MM.1S (cell line): ENCODE results near the gene RRN3.
"Not testable (repeated sequence)": the region's sequence is repeated elsewhere in the genome, so short reads cannot be mapped to it uniquely, and the experiment has no call there.

ENCODE experiments used
- DNase-seq: peaks from one replicate; pipeline ENCODE4 v3.0.0-alpha.2; 2015
- H2AFZ ChIP-seq: fragments of 300-600 bp; sonication (generic); 2 replicates; pipeline ENCODE4 v1.6.0; 2016; ENCODE audit warnings: antibody characterized with exemption, low read length
- H3F3A ChIP-seq: fragments of 300-600 bp; sonication (generic); 2 replicates; pipeline ENCODE4 v1.6.1; 2016; ENCODE audit warnings: mild to moderate bottlenecking, antibody characterized with exemption, low read length, moderate library complexity, mixed read lengths; ENCODE audit not compliant: insufficient read depth
- H3K27ac ChIP-seq: fragments of 300-600 bp; sonication (generic); 2 replicates; pipeline ENCODE4 v1.5.1; 2016; ENCODE audit warnings: mild to moderate bottlenecking, low read length
- H3K27me3 ChIP-seq: fragments of 300-600 bp; sonication (generic); replicated peaks from 2 replicates; pipeline ENCODE4 v1.6.0; 2016; ENCODE audit warnings: low read length; ENCODE audit not compliant: insufficient read depth
- H3K36me3 ChIP-seq: fragments of 300-600 bp; sonication (generic); replicated peaks from 2 replicates; pipeline ENCODE4 v1.6.1; 2016; ENCODE audit warnings: mild to moderate bottlenecking, low read length, mixed read lengths; ENCODE audit not compliant: insufficient read depth
- H3K4me1 ChIP-seq: fragments of 300-600 bp; sonication (generic); 2 replicates; pipeline ENCODE4 v1.6.1; 2016; ENCODE audit warnings: low read length, mixed read lengths
- H3K4me2 ChIP-seq: fragments of 300-600 bp; sonication (generic); 2 replicates; pipeline ENCODE4 v1.6.0; 2016; ENCODE audit warnings: low read depth, low read length
- H3K4me3 ChIP-seq: fragments of 300-600 bp; sonication (generic); 2 replicates; pipeline ENCODE4 v1.5.1; 2016; ENCODE audit warnings: low read length, mixed read lengths
- H3K79me2 ChIP-seq: fragments of 300-600 bp; sonication (generic); 2 replicates; pipeline ENCODE4 v1.6.1; 2016; ENCODE audit warnings: mixed run types, low read length, mixed read lengths
- H3K9ac ChIP-seq: fragments of 300-600 bp; sonication (generic); 2 replicates; pipeline ENCODE4 v1.6.1; 2016; ENCODE audit warnings: low read length, mixed read lengths
- H3K9me2 ChIP-seq: fragments of 300-600 bp; sonication (generic); replicated peaks from 2 replicates; pipeline ENCODE4 v1.6.1; 2016; ENCODE audit warnings: mild to moderate bottlenecking, low read length, mixed read lengths; ENCODE audit not compliant: insufficient read depth
- H3K9me3 ChIP-seq: fragments of 300-600 bp; sonication (generic); replicated peaks from 2 replicates; pipeline ENCODE4 v1.6.1; 2016; ENCODE audit warnings: mild to moderate bottlenecking, low read length, mixed read lengths; ENCODE audit not compliant: insufficient read depth
- H4K20me1 ChIP-seq: fragments of 300-600 bp; sonication (generic); 2 replicates; pipeline ENCODE4 v1.6.1; 2016; ENCODE audit warnings: mild to moderate bottlenecking, low read length, moderate library complexity, mixed read lengths; ENCODE audit not compliant: insufficient read depth
- EZH2 ChIP-seq: fragments of 300-600 bp; sonication (generic); optimal IDR thresholded peaks from 2 replicates; pipeline ENCODE3; 2017; ENCODE audit warnings: low read depth, mild to moderate bottlenecking, antibody characterized with exemption, low read length, mixed read lengths
- EZH2phosphoT487 ChIP-seq: fragments of 300-600 bp; sonication (generic); IDR thresholded peaks from 2 replicates; pipeline ENCODE4 v1.6.1; 2018; ENCODE audit warnings: antibody characterized with exemption, low read length
- TF ChIP-seq, protein P1 (sequence below): fragments of 300-600 bp; sonication (generic); IDR thresholded peaks from 2 replicates; pipeline ENCODE4 v1.5.1; 2016; ENCODE audit warnings: antibody characterized with exemption, low read length, mixed read lengths

The RRN3 gene

GRCh38 chr16:15031586-15031985 is 62.5 kb downstream of the RRN3 start:
- Histone ChIP-seq H3K4me1 (no peaks in the 10 kb centered on the region), H3K9ac (no peak overlapping the region), H3K27me3 (no peaks in the 10 kb centered on the region), H3K79me2 (peaks cover 7% of the 10 kb centered on the region), H4K20me1 (no peaks in the 10 kb centered on the region), H2AFZ (no peak overlapping the region), H3K36me3 (no peaks in the 10 kb centered on the region; the same call in 1 of the 2 replicates), H3K9me3 (no peaks in the 10 kb centered on the region), H3F3A (no peaks in the 10 kb centered on the region), H3K4me2 (no peak overlapping the region), H3K9me2 (no peaks in the 10 kb centered on the region), H3K27ac (no peak overlapping the region), H3K4me3 (no peak overlapping the region)
- no peak for DNase-seq
- TF ChIP-seq EZH2 (no peak), EZH2phosphoT487 (no peak)
- TF ChIP-seq, protein P1, sequence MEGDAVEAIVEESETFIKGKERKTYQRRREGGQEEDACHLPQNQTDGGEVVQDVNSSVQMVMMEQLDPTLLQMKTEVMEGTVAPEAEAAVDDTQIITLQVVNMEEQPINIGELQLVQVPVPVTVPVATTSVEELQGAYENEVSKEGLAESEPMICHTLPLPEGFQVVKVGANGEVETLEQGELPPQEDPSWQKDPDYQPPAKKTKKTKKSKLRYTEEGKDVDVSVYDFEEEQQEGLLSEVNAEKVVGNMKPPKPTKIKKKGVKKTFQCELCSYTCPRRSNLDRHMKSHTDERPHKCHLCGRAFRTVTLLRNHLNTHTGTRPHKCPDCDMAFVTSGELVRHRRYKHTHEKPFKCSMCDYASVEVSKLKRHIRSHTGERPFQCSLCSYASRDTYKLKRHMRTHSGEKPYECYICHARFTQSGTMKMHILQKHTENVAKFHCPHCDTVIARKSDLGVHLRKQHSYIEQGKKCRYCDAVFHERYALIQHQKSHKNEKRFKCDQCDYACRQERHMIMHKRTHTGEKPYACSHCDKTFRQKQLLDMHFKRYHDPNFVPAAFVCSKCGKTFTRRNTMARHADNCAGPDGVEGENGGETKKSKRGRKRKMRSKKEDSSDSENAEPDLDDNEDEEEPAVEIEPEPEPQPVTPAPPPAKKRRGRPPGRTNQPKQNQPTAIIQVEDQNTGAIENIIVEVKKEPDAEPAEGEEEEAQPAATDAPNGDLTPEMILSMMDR = no peak

DNA sequence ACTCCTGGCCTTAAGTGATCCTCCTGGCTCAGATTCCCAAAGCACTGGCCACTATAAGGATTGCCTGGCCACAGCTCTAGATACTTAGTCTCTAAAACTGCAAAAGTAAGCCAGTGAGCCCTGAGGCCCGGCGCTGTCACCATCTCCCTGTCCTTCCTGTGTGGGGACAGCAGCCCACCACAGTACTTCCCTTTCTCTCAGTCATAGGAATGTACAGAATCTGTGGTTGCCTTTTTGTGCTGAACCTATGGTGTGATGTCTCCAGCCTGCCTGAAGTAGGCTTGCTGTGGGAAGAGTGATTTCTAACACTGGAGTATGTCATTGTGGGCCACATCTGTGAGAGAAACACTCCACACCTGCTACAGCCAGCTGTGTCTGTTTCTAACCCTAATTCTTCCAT is 62.9 kb downstream of the RRN3 start:
- H3F3A ChIP-seq = no peaks in the 10 kb centered on the region
- no peak overlapping the region for H3K27ac ChIP-seq
- no peak overlapping the region for H3K9ac ChIP-seq
- H3K36me3 ChIP-seq = no peaks in the 10 kb centered on the region; the same call in 1 of the 2 replicates
- TF ChIP-seq, protein P1 = no peak
- TF ChIP-seq EZH2phosphoT487 = no peak
- TF ChIP-seq EZH2 = no peak
- no peaks in the 10 kb centered on the region for H4K20me1 ChIP-seq
- peaks cover 7% of the 10 kb centered on the region for H3K79me2 ChIP-seq
- H3K4me3 ChIP-seq = no peak overlapping the region
- H3K9me3 ChIP-seq = no peaks in the 10 kb centered on the region
- no peaks in the 10 kb centered on the region for H3K9me2 ChIP-seq
- DNase-seq = no peak
- no peak overlapping the region for H3K4me2 ChIP-seq
- no peaks in the 10 kb centered on the region for H3K4me1 ChIP-seq
- no peak overlapping the region for H2AFZ ChIP-seq
- H3K27me3 ChIP-seq = no peaks in the 10 kb centered on the region

GRCh38 chr16:15029749-15030148 is 64.3 kb downstream of the RRN3 start:
- H3K4me3 ChIP-seq = not testable (repeated sequence)

GRCh38 chr16:15028801-15029698 is 65.0 kb downstream of the RRN3 start:
- not testable (repeated sequence) for H3K9me2 ChIP-seq, H3K9ac ChIP-seq, H3K79me2 ChIP-seq, H3K9me3 ChIP-seq, H3K4me1 ChIP-seq, H4K20me1 ChIP-seq, H3K4me2 ChIP-seq, H3K4me3 ChIP-seq, H2AFZ ChIP-seq, H3K36me3 ChIP-seq, DNase-seq, H3K27ac ChIP-seq, H3K27me3 ChIP-seq, H3F3A ChIP-seq

More at GRCh38 chr16:15029749-15030148, 64.3 kb downstream of the RRN3 start:
- not testable (repeated sequence) for H3K27me3 ChIP-seq, H3K9me3 ChIP-seq, H3K27ac ChIP-seq, H3K9me2 ChIP-seq, H3K9ac ChIP-seq, H2AFZ ChIP-seq, H3F3A ChIP-seq, H3K4me1 ChIP-seq, H4K20me1 ChIP-seq, H3K36me3 ChIP-seq, H3K79me2 ChIP-seq, H3K4me2 ChIP-seq, DNase-seq

GRCh38 chr16:15028345-15028715 is 65.7 kb downstream of the RRN3 start:
- H3K4me3 ChIP-seq, H2AFZ ChIP-seq, H3F3A ChIP-seq, H3K27ac ChIP-seq, DNase-seq, H3K4me2 ChIP-seq, H3K9me2 ChIP-seq, H3K9ac ChIP-seq, H3K27me3 ChIP-seq, H3K4me1 ChIP-seq, H3K36me3 ChIP-seq, H4K20me1 ChIP-seq, H3K79me2 ChIP-seq, H3K9me3 ChIP-seq: not testable (repeated sequence)

DNA sequence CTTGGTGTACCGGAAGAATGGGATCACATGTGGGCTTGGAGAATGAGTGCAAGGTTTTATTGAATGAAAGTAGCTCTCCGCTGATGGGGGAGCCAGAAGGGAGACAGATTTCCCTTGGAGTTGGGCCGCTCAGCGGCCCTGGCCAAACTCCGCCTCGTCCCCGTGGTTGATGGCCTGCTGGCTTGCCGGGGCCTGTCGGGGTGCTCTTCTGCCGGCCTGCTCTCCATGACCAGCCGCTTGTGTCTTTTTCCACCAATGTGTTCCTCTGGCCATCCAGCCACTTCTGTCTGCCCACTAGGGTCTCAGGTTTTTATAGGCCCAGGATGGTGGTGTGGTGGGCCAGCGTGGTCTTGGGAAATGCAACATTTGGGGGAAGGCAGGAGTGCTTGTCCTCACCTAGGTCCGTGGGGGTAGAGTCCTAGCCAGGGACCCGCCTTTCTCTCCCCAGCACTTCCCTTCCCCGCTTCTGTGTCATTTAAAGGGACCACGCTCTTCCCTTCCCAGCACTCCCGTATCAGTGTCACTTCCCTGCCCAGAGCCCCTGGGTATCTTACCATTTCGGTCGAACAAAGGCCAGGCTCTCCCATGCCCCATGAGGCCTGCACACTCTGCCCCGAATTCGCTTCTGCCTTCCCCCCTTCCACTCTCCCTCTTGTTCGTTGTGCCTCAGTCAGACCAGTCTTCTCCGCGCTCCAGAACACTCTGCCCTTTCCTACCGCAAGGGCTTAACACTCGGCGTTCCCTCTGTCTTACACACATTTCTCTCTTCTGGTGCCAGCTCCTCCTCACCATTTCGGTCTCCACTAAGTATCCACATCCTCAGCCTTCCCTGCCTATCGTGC is 66.3 kb downstream of the RRN3 start:
- H3K27me3 ChIP-seq, H3K79me2 ChIP-seq, H3K36me3 ChIP-seq, H3K9me2 ChIP-seq, H3K4me1 ChIP-seq, H3K9ac ChIP-seq, DNase-seq, H3K4me3 ChIP-seq, H3K27ac ChIP-seq, H3F3A ChIP-seq, H3K4me2 ChIP-seq, H4K20me1 ChIP-seq, H3K9me3 ChIP-seq, H2AFZ ChIP-seq: not testable (repeated sequence)
